H1 (cell line): Measurements from ENCODE around the gene CGNL1. TPM values are rescaled to one million over a fixed set of nuclear protein-coding genes. Genes with fewer than 3 reads are reported as not detected.

Experiments used
- RNF2 ChIP-seq: fragments of 200-900, 300-1000 bp; sonication (generic); IDR thresholded peaks from 2 replicates; pipeline ENCODE4 v1.7.1; 2016; ENCODE audit warnings: borderline replicate concordance, low read depth, mild to moderate bottlenecking, antibody characterized with exemption, low read length; ENCODE audit not compliant: poor library complexity, severe bottlenecking; ENCODE audit errors: missing control alignments
- polyA plus RNA-seq, 7 experiments: library from polyadenylated mRNA; depleted of rRNA in 3 of 7; stranded (reverse) in 5 of 7; unstranded in 2 of 7; fragments of >200 nt in 5 of 7; fragments of 200-250 nt in 2 of 7; gene quantifications; 1 replicate in 5 of 7; 2 replicates in 1 of 7; 4 replicates in 1 of 7; pipeline versions ENCODE4 v1.2.1 to v1.2.3, GENCODE V29; 2011 to 2013; ENCODE audit warnings: missing spikeins in 2 of 7, mixed read lengths in 2 of 7
- total RNA-seq: library from RNA; stranded (reverse); fragmentation: NEBNext Ultra II Directional; extraction: Animal tissue kit (Norgen Biotek cat#: 25700); gene quantifications from 2 replicates; pipeline ENCODE4 v1.2.1, GENCODE V29; 2021

CGNL1 gene
- total and polyA plus RNA-seq, 2 of the 8 experiments (the other 6 are each of a cell fraction or from before 2014, with no cell fraction given) = 21.8 to 75.6 TPM

DNA sequence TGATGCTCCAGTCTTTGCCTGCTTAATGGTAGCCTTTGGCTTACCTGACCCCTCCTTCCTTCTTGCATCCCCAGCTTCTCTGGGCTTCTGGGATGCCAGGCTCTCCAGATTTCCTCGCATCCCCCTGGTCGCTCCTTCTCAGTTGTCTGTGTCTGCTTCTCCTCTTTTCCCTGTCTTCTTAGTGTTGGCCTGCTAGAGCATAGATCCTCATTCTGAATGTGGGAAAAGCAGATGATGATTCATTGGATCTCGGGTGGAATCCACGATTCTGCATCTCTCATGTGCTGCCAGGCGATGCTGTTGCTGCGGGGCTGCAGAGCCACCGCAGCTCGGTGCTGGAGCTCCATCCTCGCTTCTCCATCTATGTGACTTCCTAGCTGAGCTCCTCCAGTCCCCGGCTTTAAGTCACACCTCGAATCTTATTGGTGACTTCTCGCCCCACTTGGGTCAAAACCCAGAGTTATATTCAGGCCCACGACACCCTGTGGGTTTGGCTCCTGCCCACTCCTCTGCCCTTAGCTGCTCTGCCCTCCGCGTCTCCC, 47.4 kb downstream of the CGNL1 start (continued):
- TF ChIP-seq RNF2 = no peak
